Measurements from ENCODE around the gene CPED1.
"Not testable (repeated sequence)": the region's sequence is repeated elsewhere in the genome, so short reads cannot be mapped to it uniquely, and the experiment has no call there.

CPED1 gene

GRCh38 chr7:121157885-121158590 is 169.5 kb downstream of the CPED1 start:
- DNase-seq = no peak

- no peak for DNase-seq
Observed at GRCh38 chr7:121158665-121159064, 170.2 kb downstream of the CPED1 start.

GRCh38 chr7:121159553-121159952 is 171.0 kb downstream of the CPED1 start:
- DNase-seq = no peak

GRCh38 chr7:121160150-121161008 is 171.9 kb downstream of the CPED1 start:
- DNase-seq = no peak

GRCh38 chr7:121163699-121164098 is 175.2 kb downstream of the CPED1 start:
- no peak for DNase-seq

- DNase-seq = no peak
Observed at GRCh38 chr7:121164247-121164646, 175.7 kb downstream of the CPED1 start.

GRCh38 chr7:121166916-121167315 is 178.4 kb downstream of the CPED1 start:
- DNase-seq = no peak

- DNase-seq = no peak
Observed at GRCh38 chr7:121167971-121168370, 179.5 kb downstream of the CPED1 start.

GRCh38 chr7:121169469-121169868 is 181.0 kb downstream of the CPED1 start:
- DNase-seq = no peak

GRCh38 chr7:121172484-121172883 is 184.0 kb downstream of the CPED1 start:
- DNase-seq = no peak

GRCh38 chr7:121175826-121176225 is 187.3 kb downstream of the CPED1 start:
- DNase-seq = no peak

GRCh38 chr7:121178452-121178851 is 189.9 kb downstream of the CPED1 start:
- DNase-seq = no peak

- DNase-seq = no peak
Observed at GRCh38 chr7:121178869-121179497, 190.5 kb downstream of the CPED1 start.

GRCh38 chr7:121180436-121181063 is 192.0 kb downstream of the CPED1 start:
- no peak for DNase-seq

- DNase-seq = no peak
Observed at GRCh38 chr7:121181357-121181756, 192.8 kb downstream of the CPED1 start.

- DNase-seq = no peak
Observed at GRCh38 chr7:121182281-121182680, 193.8 kb downstream of the CPED1 start.

- DNase-seq = no peak
Observed at GRCh38 chr7:121182902-121183301, 194.4 kb downstream of the CPED1 start.

- not testable (repeated sequence) for DNase-seq
Observed at GRCh38 chr7:121183883-121184282, 195.4 kb downstream of the CPED1 start.

- DNase-seq = no peak
Observed at GRCh38 chr7:121186746-121187145, 198.2 kb downstream of the CPED1 start.

GRCh38 chr7:121187222-121187621 is 198.7 kb downstream of the CPED1 start:
- DNase-seq = no peak

- DNase-seq = no peak
Observed at GRCh38 chr7:121187676-121188075, 199.2 kb downstream of the CPED1 start.

GRCh38 chr7:121192834-121193233 is 204.3 kb downstream of the CPED1 start:
- no peak for DNase-seq

GRCh38 chr7:121195010-121195409 is 206.5 kb downstream of the CPED1 start:
- no peak for DNase-seq

Measured in NCI-H2107 (cell line).